NCI-H1105 treated with DMSO at 0.1 percent for 48 hours (cell line): ENCODE measurements around the gene DXO.
A peak's percentile ranks its signal among the peaks of the same experiment; 100 is the strongest.

Experiments
- DNase-seq: peaks from one replicate; lab custom pipeline; 2025; lab: John Stamatoyannopoulos, UW

The DXO gene

GRCh38 chr6:31930962-31931361 is 41.0 kb downstream of the DXO start:
- DNase-seq: no peak

- no peak for DNase-seq
Observed at GRCh38 chr6:31928672-31928939, 43.3 kb downstream of the DXO start.

- no peak for DNase-seq
Observed at GRCh38 chr6:31927863-31928671, 43.9 kb downstream of the DXO start.

- no peak for DNase-seq
Observed at GRCh38 chr6:31927242-31927862, 44.6 kb downstream of the DXO start, which contains the start of gene C2. Gene C2, plus strand, starts transcription at chr6:31927717. Its CDS starts 36 bp downstream, at chr6:31927753.

GRCh38 chr6:31922942-31923341 is 49.0 kb downstream of the DXO start:
- peak; percentile 41 for DNase-seq

- no peak for DNase-seq
Observed at GRCh38 chr6:31920811-31921210, 51.1 kb downstream of the DXO start.
